Activated CD8-positive, alpha-beta memory T cell treated with anti-CD3 and anti-CD28 coated beads for 1 hour (primary cell): ENCODE data around the gene TFB1M.
"Not testable (repeated sequence)": the region's sequence is repeated elsewhere in the genome, so short reads cannot be mapped to it uniquely, and the experiment has no call there.

ENCODE experiments used
- DNase-seq, 2 donors: peaks; one replicate each; pipeline ENCODE4 v3.0.0-alpha.2; 2020; ENCODE audit warnings: low read depth in 1 of 2; ENCODE audit errors: extremely low read depth in 1 of 2

Gene TFB1M

DNA sequence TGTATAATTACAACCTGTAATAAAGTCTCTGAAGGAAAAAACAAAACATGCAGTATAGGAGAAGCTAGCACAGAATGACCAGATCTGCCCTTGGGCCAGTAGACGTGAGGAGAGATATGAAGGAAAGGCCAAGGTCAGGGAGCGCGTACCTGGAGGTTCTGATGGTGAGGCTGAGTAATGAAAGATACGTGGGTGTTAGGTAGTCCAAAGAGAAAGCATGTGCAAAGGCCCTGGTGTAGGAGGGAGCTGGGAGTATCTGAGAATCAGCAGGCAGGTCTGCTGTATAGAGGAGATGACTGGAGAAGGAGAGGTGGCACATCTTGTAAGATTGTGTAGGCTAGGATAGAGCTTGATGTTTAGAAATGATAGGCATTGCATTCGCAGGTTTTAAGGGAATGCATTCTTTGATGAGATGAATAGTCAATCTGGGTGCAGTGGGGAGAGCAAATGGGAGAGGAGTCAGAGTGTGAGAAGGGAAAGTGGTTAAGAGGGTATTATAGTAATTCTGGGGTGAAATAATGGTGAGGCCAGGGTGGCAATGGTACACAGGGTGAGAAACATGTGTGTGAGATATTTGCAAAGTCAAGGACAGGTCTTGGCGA is 15.9 kb upstream of the TFB1M start:
- no peak for DNase-seq

GRCh38 chr6:155329460-155330132 is 15.3 kb upstream of the TFB1M start:
- no peak for DNase-seq

- DNase-seq = no peak
Measured at GRCh38 chr6:155328539-155329459, 14.5 kb upstream of the TFB1M start.

DNA sequence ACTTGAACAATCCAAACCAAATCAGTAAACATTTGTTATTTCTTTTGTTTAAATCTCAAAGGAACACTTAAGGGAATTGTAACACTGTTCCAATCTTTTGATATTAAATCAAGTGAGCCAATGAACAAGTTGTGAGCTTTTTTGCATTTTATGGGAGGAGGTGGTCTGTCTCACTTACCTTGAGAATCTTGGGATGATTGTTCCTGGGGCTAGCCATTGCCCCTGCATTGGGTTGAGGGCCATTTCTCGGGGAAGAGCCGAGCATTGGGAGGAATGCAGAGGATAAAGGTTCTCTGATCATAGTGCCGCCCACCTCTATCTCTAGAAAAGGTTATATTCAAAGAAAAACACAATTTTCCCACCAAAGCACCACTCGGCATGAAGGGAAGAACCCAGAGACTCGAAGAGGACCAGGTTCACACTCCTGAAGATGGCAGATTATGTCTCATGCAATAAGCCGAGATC is 13.8 kb upstream of the TFB1M start:
- DNase-seq = no peak

DNA sequence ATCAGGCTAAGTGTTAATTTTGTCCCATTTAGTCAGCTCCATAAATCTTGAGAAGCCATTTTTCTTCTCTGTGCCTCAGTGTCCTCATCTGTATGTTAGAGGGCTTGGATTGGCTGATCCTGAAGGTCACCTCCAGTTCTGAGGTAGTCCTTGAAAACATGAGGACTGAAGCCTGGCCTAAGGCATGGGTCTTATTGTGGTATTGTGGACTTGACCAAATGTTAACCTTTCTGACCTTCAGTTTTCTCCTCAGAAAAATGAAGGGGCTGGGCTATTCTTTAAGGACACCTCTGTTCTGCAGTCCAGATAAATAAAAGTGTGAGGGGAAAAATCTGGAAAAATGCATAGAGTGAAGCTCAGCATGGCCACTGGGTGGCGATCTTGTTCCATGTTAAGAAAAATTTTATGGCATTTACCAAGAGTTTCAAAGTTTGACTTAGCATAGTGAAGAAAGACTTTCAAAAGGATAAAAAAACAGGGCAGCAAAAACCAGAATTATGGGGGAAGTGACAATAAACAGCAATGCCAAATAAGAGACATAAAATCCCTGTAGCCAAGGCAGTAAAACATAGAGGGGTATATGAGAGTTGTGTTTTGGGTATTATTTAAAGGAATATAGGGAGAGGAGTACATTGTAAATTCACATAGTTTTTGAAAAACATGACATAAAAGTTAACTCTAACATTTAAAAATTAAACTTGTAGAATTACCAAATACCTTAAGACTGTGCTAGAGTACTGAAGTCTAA is 13.2 kb upstream of the TFB1M start:
- DNase-seq = peak; percentile 35 to 38

- no peak for DNase-seq
Measured at GRCh38 chr6:155325700-155326516, 11.6 kb upstream of the TFB1M start.

DNA sequence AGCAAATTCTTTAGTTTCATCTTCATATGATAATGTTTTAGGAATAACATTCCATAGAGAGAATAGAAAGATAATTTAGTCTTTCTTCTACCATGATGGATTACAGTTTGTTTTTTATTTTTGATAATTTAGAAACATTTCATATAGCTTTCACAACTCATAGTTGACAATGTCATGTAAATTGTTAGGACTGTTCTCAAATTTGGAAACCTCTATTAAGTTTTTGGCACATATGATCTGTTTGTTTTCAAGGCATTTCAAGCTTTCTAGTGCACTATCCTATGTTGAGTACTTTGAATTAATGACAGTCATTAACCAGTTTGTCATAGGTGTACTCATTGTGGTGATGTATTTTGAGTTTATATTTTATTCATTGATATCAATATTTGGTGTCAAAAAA is 10.7 kb upstream of the TFB1M start:
- no peak for DNase-seq

DNA sequence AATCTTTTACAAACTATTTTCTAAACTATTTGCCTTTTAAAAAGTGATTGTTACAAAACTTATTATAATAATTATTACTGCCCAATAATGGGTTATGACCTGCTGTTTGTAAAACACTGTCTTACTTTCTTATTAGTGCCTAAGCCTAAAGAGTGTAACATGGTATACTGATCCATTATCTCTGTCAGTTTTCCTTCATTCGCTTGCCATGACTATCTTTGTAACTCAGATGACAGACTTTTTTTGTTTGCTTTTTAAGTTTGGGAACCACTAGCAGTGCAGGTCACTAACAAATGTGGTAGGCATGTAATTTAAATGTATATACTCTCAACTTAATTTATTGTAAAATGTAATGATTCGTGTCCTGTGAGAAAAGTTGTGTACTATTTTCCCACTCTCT is 9.9 kb upstream of the TFB1M start:
- no peak for DNase-seq

GRCh38 chr6:155319902-155320301 is 5.6 kb upstream of the TFB1M start:
- DNase-seq = no peak

DNA sequence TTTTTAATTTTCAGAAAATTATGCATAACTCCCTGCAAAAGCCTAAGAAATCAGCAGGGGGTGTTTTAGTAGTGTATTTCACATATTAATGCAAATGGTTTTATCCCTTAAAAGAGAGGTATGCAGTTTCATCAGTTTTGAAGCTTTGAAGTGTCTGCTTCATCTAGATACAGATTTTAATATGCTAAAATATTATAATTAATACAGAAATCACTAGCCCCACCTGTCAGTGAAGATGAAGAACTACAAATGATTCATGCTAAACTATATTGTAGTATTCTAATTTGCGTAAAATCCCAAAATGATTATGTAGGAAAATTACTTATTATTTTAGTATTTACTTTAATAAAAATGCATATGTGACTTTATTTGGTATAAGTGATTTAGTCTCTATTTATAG is 2.9 kb upstream of the TFB1M start:
- DNase-seq = no peak

- DNase-seq = no peak
Measured at GRCh38 chr6:155316419-155316818, 2.1 kb upstream of the TFB1M start.

- DNase-seq = no peak
Measured at GRCh38 chr6:155315516-155315871, 1.2 kb upstream of the TFB1M start.

GRCh38 chr6:155314773-155315515 is 660 bp upstream of the TFB1M start:
- DNase-seq = no peak

- no peak for DNase-seq
Measured at GRCh38 chr6:155313602-155314091, 637 bp downstream of the TFB1M start.

GRCh38 chr6:155312950-155313349 is 1.3 kb downstream of the TFB1M start:
- not testable (repeated sequence) for DNase-seq

- DNase-seq = no peak
Measured at GRCh38 chr6:155311583-155311982, 2.7 kb downstream of the TFB1M start.

- no peak for DNase-seq
Measured at GRCh38 chr6:155311086-155311485, 3.2 kb downstream of the TFB1M start.

- no peak for DNase-seq
Measured at GRCh38 chr6:155310596-155310995, 3.7 kb downstream of the TFB1M start.

GRCh38 chr6:155309150-155309549 is 5.1 kb downstream of the TFB1M start:
- DNase-seq = no peak
